Muscle of leg (tissue), 11 donors: ENCODE results near the gene SUZ12. TPM values are rescaled to one million over a fixed set of nuclear protein-coding genes. Genes with fewer than 3 reads are reported as not detected.
"Not testable (repeated sequence)": the region's sequence is repeated elsewhere in the genome, so short reads cannot be mapped to it uniquely, and the experiment has no call there.

ENCODE experiments used
- DNase-seq: peaks from one replicate; pipeline ENCODE4 v3.0.0; 2013
- H3K27ac ChIP-seq: one replicate; pipeline ENCODE4 v1.5.1; 2013; ENCODE audit warnings: mild to moderate bottlenecking, low read length, control low read depth
- H3K27me3 ChIP-seq: one replicate; pipeline ENCODE4 v1.6.1; 2013; ENCODE audit warnings: low read length; ENCODE audit not compliant: control insufficient read depth, insufficient read depth
- H3K36me3 ChIP-seq: one replicate; pipeline ENCODE4 v1.6.1; 2013; ENCODE audit warnings: low read length; ENCODE audit not compliant: control insufficient read depth, insufficient read depth
- H3K4me1 ChIP-seq: one replicate; pipeline ENCODE4 v1.6.1; 2013; ENCODE audit warnings: low read length; ENCODE audit not compliant: control insufficient read depth, insufficient read depth
- H3K4me3 ChIP-seq: one replicate; pipeline ENCODE4 v1.5.1; 2013; ENCODE audit warnings: low read length, control low read depth
- H3K9me3 ChIP-seq: replicated peaks from 2 replicates; pipeline ENCODE4 v1.6.1; 2013; ENCODE audit warnings: low read depth, low read length; ENCODE audit not compliant: control insufficient read depth
- WGBS: methylation state at CpG from one replicate; pipeline ENCODE4 v1.1.5; 2013; ENCODE audit warnings: missing lambda C conversion rate; ENCODE audit not compliant: insufficient coverage; 5-methylcytosine and 5-hydroxymethylcytosine counted together
- polyA plus RNA-seq, 8 donors: library from polyadenylated mRNA; unstranded; fragments of 120-200 nt; gene quantifications; one replicate each; pipeline versions ENCODE4 v1.2.1 to v1.2.3, GENCODE V29; 2013; ENCODE audit warnings: inconsistent platforms in 1 of 8, low replicate concordance in 1 of 8; ENCODE audit not compliant: insufficient read length in 8 of 8, insufficient read depth in 1 of 8
- total RNA-seq: library from RNA; stranded (reverse); fragments of 120-200 nt; gene quantifications from one replicate; pipeline ENCODE4 v1.2.4, GENCODE V29; 2013

SUZ12 gene
- total and polyA plus RNA-seq, 9 donors: 13.2 to 28.1 (median 20.7) TPM

DNA sequence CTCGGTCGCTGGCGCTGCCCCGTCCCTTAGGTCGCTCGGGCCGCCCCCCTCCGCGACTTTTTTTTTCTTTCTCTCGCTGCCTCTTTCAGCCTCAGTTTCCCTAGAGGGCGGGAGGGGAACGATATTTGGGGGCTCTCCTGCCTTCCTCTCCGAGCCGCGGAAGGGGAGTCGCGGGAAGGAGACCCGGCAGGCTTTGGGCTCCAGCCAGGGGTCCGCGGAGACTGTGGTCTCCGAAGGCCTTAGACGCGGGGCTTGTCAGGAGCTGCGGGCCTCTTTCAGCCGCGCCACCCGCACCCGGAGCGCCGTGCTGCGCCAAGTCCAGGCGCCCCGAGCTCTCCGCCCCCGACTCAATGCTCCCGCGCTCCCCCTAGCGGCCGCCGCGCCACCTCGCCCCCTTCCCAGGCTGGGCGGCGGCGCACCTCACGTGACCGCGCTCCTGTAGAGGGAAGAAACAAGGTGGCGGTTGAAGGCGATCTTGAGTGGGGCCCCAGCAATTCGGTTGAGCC lies 70.2 kb downstream of the SUZ12 start, which contains the start of gene LRRC37B:
Gene LRRC37B, plus strand, starts transcription at position 427 of the 506 bp plus-strand sequence. CDS start 14,010 bp downstream, outside the sequence.
- no peaks in the 10 kb centered on the region for H3K27me3 ChIP-seq
- no peaks in the 10 kb centered on the region for H3K9me3 ChIP-seq
- 0% methylated on average over 21 of the region's 51 CpGs for WGBS
- DNase-seq: peak; percentile 91
- peak within 1 kb of the TSS; percentile 52 for H3K27ac ChIP-seq
- peaks cover 7% of the 10 kb centered on the region for H3K4me1 ChIP-seq
- no peaks in the 10 kb centered on the region for H3K36me3 ChIP-seq
- H3K4me3 ChIP-seq: peak within 1 kb of the TSS; percentile 78

GRCh38 chr17:32007463-32008298 lies 70.9 kb downstream of the SUZ12 start:
- DNase-seq: peak; percentile 63
- H3K27ac ChIP-seq: peak overlapping the region; percentile 52
- H3K27me3 ChIP-seq: no peaks in the 10 kb centered on the region
- peak overlapping the region; percentile 78 for H3K4me3 ChIP-seq
- peaks cover 7% of the 10 kb centered on the region for H3K4me1 ChIP-seq
- no peaks in the 10 kb centered on the region for H3K9me3 ChIP-seq
- H3K36me3 ChIP-seq: no peaks in the 10 kb centered on the region
- under 1% methylated on average over 59 of the region's 80 CpGs for WGBS

DNA sequence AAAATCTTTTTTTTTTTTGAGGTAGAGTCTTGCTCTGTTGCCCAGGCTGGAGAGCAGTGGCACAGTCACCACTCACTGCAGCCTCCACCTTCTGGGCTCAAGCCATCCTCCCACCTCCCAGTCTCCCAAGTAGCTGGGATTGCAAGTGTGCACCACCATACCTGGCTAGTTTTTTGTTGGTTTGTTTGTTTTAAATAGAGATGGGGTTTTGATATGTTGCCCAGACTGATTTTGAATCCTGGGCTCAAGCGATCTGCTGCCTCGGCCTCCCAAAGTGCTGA lies 72.4 kb downstream of the SUZ12 start:
- no peaks in the 10 kb centered on the region for H3K27me3 ChIP-seq
- DNase-seq: no peak
- no peaks in the 10 kb centered on the region for H3K36me3 ChIP-seq
- peaks cover 7% of the 10 kb centered on the region for H3K4me1 ChIP-seq
- no CpG with 5 or more reads among the region's 2 CpGs for WGBS
- no peak overlapping the region for H3K27ac ChIP-seq
- no peaks in the 10 kb centered on the region for H3K9me3 ChIP-seq
- H3K4me3 ChIP-seq: no peak overlapping the region

GRCh38 chr17:32010114-32010513 lies 73.3 kb downstream of the SUZ12 start:
- Histone ChIP-seq H3K27me3 (no peaks in the 10 kb centered on the region), H3K36me3 (no peaks in the 10 kb centered on the region), H3K4me3 (no peak overlapping the region), H3K27ac (no peak overlapping the region), H3K4me1 (peaks cover 7% of the 10 kb centered on the region), H3K9me3 (no peaks in the 10 kb centered on the region)
- WGBS: no CpG with 5 or more reads among the region's 4 CpGs
- no peak for DNase-seq

DNA sequence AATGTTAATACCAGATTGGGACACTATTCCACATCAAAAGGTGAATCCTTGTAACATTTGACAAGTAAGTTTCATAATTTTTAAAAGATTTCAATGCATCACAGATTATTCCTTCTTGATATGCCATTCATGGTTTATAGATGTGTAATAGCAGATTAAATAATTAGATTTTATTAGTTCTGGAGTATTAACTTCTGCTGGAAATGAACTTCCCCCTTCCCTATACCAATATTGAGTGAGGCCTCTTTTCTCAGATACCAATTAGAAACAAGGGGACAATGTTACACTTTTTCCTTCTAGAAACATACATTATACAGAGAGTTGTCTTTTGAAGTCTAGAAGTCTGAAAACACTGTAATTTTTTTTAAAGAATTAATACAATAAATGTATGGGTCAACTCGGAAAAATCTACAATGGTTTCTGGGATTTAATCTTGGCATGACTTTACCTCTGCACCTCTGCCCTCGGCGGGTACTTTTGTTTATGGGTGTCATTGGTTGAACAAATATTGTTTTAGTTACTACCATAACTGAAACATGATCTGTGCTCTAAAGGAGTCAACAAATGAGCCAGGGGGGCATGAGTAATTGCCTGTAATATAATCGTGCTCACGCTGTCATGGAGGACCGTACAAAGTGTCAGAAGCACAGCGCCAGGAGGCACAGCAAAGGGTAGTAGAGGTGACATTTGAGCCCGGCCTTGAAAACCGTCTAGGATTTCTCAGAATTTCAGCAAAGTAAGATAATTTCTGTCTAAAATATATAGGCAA lies 78.6 kb downstream of the SUZ12 start:
- no peaks in the 10 kb centered on the region for H3K4me1 ChIP-seq
- 90% methylated on average over 2 of the region's 9 CpGs for WGBS
- no peak overlapping the region for H3K4me3 ChIP-seq
- H3K27me3 ChIP-seq: no peaks in the 10 kb centered on the region
- no peaks in the 10 kb centered on the region for H3K9me3 ChIP-seq
- H3K36me3 ChIP-seq: peaks cover 5% of the 10 kb centered on the region
- DNase-seq: peak; percentile 18
- H3K27ac ChIP-seq: no peak overlapping the region

DNA sequence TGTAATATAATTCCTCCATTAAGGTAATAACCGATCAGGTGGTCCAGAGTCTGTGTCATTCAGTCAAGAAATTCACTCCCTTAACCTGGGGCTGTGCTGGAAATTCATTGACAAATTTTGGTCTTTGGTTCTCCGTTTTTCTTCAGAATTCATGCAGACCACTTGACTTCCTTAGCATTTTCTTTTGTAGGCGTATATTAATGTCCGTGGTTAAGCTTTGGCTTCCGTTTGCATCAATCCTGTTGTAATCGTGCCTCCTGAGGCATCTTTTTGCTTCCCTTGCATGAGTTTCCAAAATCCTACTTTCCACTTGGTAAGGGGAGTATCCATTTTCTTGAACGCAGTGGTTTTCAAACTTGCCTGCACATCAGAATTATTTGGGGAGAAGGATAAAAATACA lies 79.4 kb downstream of the SUZ12 start:
- Histone ChIP-seq H3K4me3 (no peak overlapping the region), H3K27me3 (no peaks in the 10 kb centered on the region), H3K36me3 (peaks cover 10% of the 10 kb centered on the region), H3K27ac (no peak overlapping the region), H3K9me3 (no peaks in the 10 kb centered on the region), H3K4me1 (no peaks in the 10 kb centered on the region)
- no peak for DNase-seq
- 100% methylated on average over 1 of the region's 7 CpGs for WGBS

DNA sequence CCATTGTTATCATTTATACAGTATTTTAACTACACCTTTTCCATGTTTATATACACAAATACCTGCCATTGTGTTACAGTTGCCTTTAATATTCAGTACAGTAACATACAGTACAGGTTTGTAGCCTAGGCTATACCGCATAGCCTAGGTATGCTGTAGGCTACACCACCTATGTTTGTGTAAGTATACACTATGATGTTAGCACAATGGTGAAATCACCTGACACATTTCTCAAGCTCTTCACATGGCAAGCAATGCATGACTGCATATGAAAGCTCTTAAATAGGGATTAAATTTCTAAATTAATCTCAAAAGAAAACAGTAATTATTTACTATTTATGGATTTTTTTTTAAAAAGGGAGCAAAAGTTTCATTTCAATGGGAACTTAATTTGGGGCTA lies 82.4 kb downstream of the SUZ12 start:
- no peaks in the 10 kb centered on the region for H3K4me1 ChIP-seq
- H3K27me3 ChIP-seq: no peaks in the 10 kb centered on the region
- no peak overlapping the region for H3K4me3 ChIP-seq
- no peak for DNase-seq
- WGBS: no CpG with 5 or more reads among the region's 1 CpG
- H3K27ac ChIP-seq: no peak overlapping the region
- peaks cover 18% of the 10 kb centered on the region for H3K36me3 ChIP-seq
- H3K9me3 ChIP-seq: no peaks in the 10 kb centered on the region

DNA sequence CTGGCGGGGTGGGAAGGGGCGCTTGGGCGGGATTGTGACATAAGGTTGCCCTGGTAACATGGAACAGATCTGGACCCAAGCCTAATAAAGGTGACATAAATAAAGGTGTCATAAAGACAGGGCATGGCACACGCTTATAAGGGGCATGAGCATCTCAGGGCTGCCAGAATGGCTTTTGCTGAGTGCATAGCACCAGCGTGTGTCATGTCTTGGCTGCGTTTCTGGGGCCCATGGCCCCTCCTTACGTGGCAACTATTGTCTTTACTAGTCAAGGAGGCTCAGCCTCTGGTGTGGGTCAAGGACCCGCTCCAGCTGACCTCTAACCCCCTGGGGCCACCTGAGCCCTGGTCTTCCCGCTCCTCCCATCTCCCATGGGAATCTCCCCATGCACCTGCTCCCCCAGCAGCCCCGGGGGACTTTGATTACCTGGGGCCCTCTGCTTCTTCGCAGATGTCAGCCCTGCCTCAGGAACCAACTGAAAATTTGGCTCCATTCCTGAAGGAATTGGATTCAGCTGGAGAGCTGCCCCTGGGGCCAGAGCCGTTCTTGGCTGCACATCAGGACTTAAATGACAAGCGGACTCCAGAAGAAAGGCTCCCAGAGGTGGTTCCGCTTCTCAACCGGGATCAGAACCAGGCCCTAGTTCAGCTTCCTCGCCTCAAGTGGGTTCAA lies 84.3 kb downstream of the SUZ12 start:
- Histone ChIP-seq H3K9me3 (no peaks in the 10 kb centered on the region), H3K4me1 (no peaks in the 10 kb centered on the region), H3K4me3 (no peak overlapping the region), H3K36me3 (peaks cover 18% of the 10 kb centered on the region), H3K27me3 (no peaks in the 10 kb centered on the region), H3K27ac (no peak overlapping the region)
- WGBS: 84% methylated on average over 14 of the region's 16 CpGs
- DNase-seq: no peak

DNA sequence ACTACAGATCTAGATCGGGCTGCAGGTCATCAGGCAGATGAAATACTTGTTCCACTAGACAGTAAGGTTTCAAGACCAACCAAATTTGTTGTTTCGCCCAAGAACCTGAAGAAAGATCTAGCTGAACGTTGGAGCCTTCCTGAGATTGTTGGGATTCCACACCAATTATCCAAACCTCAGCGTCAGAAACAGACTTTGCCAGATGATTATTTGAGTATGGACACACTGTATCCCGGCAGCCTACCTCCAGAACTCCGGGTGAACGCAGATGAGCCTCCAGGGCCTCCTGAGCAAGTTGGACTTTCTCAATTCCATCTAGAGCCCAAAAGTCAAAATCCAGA lies 84.8 kb downstream of the SUZ12 start:
- Histone ChIP-seq H3K9me3 (no peaks in the 10 kb centered on the region), H3K27me3 (no peaks in the 10 kb centered on the region), H3K36me3 (peaks cover 18% of the 10 kb centered on the region), H3K4me1 (no peaks in the 10 kb centered on the region), H3K27ac (no peak overlapping the region), H3K4me3 (no peak overlapping the region)
- 91% methylated on average over 7 of the region's 7 CpGs for WGBS
- no peak for DNase-seq

DNA sequence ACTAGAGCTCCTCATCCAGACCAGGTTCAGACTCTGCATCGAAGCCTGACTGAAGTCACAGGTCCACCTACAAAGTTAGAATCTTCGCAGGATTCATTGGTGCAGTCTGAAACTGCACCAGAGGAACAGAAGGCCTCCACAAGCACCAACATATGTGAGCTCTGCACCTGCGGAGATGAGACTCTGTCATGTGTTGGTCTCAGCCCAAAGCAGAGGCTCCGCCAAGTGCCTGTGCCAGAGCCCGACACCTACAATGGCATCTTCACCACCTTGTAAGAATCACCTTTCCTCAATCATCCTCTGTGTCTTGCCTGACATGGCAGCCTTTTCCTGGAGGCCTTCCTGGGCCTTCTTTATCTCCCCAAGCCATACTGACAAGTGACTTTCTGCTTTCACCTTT lies 85.7 kb downstream of the SUZ12 start:
- not testable (repeated sequence) for H3K27me3 ChIP-seq, H3K4me1 ChIP-seq, H3K4me3 ChIP-seq, H3K27ac ChIP-seq, DNase-seq, H3K9me3 ChIP-seq
- peaks cover 18% of the 10 kb centered on the region for H3K36me3 ChIP-seq
- WGBS: 100% methylated on average over 2 of the region's 5 CpGs
